Measurements from ENCODE around the gene MTX3. TPM values are rescaled to one million over a fixed set of nuclear protein-coding genes. Genes with fewer than 3 reads are reported as not detected.

Gene MTX3
- total and polyA plus RNA-seq, 4 donors: 4.2 to 22.6 (median 9.1) TPM

DNA sequence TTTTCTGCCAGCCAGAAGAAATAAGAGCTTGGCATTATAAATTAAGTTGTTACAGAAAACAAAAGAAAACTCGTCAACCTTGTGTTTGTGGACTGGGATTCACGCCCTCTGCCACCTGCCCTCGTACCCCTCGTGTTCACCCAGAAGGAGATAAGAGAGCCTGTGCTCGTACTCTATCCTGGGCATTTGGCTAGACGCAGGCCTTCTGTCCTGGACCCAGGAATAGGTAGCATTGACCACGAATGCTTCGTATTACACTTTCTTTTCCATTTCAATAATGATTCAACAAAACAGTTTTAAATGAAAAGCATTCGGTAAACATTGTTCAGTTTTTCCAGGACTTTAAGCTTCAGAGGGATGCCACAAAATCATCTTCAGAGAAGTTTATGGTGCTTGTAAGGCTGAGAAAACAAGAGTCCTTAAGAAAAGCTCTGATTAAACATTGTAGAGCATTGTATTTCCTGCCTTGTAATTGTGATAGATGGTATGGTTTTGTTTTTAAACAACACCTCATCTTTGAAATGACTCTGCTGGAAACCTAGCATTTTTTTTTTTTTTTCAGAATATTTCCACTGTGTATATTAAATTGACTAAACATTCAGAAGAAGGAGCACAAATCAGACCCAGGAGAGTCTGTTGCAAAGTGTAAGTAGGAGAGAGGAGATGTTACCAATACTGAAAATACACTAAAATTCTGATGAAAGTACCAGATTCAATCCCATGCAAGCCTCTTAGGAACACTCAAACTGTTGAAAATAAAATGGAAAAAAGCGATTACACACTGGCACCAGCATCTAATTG, 27.6 kb downstream of the MTX3 start:
- TF ChIP-seq, protein P1, sequence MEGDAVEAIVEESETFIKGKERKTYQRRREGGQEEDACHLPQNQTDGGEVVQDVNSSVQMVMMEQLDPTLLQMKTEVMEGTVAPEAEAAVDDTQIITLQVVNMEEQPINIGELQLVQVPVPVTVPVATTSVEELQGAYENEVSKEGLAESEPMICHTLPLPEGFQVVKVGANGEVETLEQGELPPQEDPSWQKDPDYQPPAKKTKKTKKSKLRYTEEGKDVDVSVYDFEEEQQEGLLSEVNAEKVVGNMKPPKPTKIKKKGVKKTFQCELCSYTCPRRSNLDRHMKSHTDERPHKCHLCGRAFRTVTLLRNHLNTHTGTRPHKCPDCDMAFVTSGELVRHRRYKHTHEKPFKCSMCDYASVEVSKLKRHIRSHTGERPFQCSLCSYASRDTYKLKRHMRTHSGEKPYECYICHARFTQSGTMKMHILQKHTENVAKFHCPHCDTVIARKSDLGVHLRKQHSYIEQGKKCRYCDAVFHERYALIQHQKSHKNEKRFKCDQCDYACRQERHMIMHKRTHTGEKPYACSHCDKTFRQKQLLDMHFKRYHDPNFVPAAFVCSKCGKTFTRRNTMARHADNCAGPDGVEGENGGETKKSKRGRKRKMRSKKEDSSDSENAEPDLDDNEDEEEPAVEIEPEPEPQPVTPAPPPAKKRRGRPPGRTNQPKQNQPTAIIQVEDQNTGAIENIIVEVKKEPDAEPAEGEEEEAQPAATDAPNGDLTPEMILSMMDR (IDR thresholded peaks at IDR 0.05; ENCODE audit: control extremely low read depth, extremely low read depth): no peak
- no peak for ATAC-seq (ENCODE audit: insufficient read depth, low FRiP score)
- peaks cover 0 to 6% (median 0%) of the 10 kb centered on the region in 3 donors for H3K27me3 ChIP-seq (ENCODE audit: control insufficient read depth in 3 of 3, insufficient read depth in 3 of 3, low read length in 2 of 3)
- H3K9ac ChIP-seq (ENCODE audit: insufficient read depth in 1 of 2, low read length in 2 of 2): no peak overlapping the region
- no peak overlapping the region for H3K27ac ChIP-seq (ENCODE audit: low read depth in 1 of 2, low read length in 1 of 2)
- H3K9me3 ChIP-seq (ENCODE audit: control insufficient read depth in 4 of 4, insufficient read depth in 3 of 4, low read length in 3 of 4): no peaks in the 10 kb centered on the region
- DNase-seq: no peak
- H3K4me1 ChIP-seq (ENCODE audit: control insufficient read depth in 5 of 5, insufficient read depth in 5 of 5, low read length in 5 of 5): no peaks in the 10 kb centered on the region
- H3K36me3 ChIP-seq (ENCODE audit: control insufficient read depth in 4 of 4, insufficient read depth in 4 of 4, low read length in 4 of 4): no peaks in the 10 kb centered on the region
- H3K4me3 ChIP-seq: no peak overlapping the region
- WGBS, 2 donors: 73 to 87% methylated on average over 10 of the region's 10 CpGs

DNA sequence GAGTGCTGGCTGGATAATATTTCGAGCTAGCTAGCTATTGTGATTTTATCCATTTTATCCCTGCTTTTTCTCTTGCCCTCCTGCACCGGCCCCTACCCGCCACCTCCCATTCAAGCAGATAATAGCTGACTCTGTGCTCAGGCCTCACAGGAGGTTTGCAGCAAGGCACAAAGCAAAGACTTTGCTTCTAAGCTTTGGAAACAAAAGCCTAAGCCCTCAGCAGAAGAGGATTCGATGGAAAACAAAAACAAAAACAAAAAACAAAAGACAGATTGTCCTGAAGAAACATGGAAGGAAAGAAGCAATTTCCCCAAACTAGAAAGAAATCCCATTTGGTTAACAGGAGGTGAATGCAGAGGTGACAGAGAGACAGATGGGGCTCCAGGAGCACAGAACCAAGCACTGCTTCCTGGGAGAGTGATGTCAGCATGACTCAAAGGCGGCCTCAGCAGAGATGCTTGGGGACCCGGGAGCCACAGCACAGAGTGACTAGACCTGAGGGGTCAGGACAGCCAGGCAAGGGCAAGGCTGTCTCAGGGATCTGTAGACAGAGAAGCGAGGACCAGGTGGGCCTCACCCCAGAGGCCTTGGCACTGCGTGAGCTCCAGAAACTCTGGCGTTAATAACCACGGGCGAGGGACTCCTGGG, 28.4 kb downstream of the MTX3 start:
- H3K27ac ChIP-seq (ENCODE audit: low read depth in 1 of 2, low read length in 1 of 2): no peak overlapping the region
- peaks cover 0 to 6% (median 0%) of the 10 kb centered on the region in 3 donors for H3K27me3 ChIP-seq (ENCODE audit: control insufficient read depth in 3 of 3, insufficient read depth in 3 of 3, low read length in 2 of 3)
- no peak overlapping the region for H3K9ac ChIP-seq (ENCODE audit: insufficient read depth in 1 of 2, low read length in 2 of 2)
- H3K36me3 ChIP-seq (ENCODE audit: control insufficient read depth in 4 of 4, insufficient read depth in 4 of 4, low read length in 4 of 4): no peaks in the 10 kb centered on the region
- ATAC-seq (ENCODE audit: insufficient read depth, low FRiP score) (no peak), DNase-seq (no peak)
- H3K4me3 ChIP-seq: no peak overlapping the region
- no peaks in the 10 kb centered on the region for H3K4me1 ChIP-seq (ENCODE audit: control insufficient read depth in 5 of 5, insufficient read depth in 5 of 5, low read length in 5 of 5)
- no peaks in the 10 kb centered on the region for H3K9me3 ChIP-seq (ENCODE audit: control insufficient read depth in 4 of 4, insufficient read depth in 3 of 4, low read length in 3 of 4)
- TF ChIP-seq, protein P1 (IDR thresholded peaks at IDR 0.05; ENCODE audit: control extremely low read depth, extremely low read depth): no peak
- WGBS, 2 donors: 80 to 87% methylated on average over 11 of the region's 11 CpGs

DNA sequence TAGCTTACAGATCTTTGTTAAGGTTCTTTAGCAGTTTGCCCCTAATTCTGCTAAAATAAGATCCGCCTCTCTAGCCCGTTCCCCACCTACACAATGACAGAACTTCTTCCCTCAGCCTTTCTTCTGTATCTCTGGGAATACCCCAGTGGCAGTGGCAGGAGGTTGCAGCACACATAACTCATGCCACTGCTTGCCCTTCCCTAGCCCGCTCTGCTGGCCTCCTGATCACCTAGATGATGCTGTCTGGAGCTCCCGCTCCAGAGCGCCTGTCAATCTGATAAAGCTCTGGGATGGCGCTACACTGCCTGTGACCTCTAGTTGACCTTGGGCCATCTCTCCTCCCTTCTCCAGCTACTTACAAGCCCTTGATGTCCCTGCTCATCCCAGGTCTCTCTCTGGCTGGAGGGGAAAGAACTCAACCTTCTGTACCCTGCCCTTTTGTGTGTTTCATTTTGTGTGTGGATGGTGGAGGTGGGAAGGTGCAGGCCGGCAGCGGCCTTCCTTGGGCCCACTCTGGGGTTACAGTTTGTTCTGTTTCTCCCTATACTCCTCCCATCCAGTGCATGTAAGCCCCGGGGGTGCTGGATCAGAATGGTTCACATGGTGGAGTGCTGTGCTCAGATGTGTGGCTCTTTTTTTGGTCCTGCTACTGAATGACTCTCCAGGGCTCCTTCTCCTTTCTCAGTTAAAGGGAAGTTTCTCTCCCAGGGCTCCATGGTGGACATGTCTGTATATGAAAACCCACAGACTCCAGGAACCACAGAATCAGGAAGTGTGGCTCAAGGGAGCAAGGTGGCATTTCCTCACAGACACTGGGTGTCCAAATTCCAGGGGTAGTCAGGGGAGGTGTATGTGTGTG, 29.1 kb downstream of the MTX3 start:
- TF ChIP-seq, protein P1 (IDR thresholded peaks at IDR 0.05; ENCODE audit: control extremely low read depth, extremely low read depth): no peak
- no peak for DNase-seq
- WGBS, 2 donors: 81 to 88% methylated on average over 9 of the region's 9 CpGs

More for the DNA sequence above, 29.1 kb downstream of the MTX3 start:
- Histone ChIP-seq H3K9ac (ENCODE audit: insufficient read depth in 1 of 2, low read length in 2 of 2) (no peak overlapping the region), H3K27me3 (ENCODE audit: control insufficient read depth in 3 of 3, insufficient read depth in 3 of 3, low read length in 2 of 3) (peaks cover 0 to 6% (median 0%) of the 10 kb centered on the region in 3 donors), H3K4me1 (ENCODE audit: control insufficient read depth in 5 of 5, insufficient read depth in 5 of 5, low read length in 5 of 5) (no peaks in the 10 kb centered on the region), H3K9me3 (ENCODE audit: control insufficient read depth in 4 of 4, insufficient read depth in 3 of 4, low read length in 3 of 4) (no peaks in the 10 kb centered on the region), H3K4me3 (no peak overlapping the region), H3K36me3 (ENCODE audit: control insufficient read depth in 4 of 4, insufficient read depth in 4 of 4, low read length in 4 of 4) (no peaks in the 10 kb centered on the region), H3K27ac (ENCODE audit: low read depth in 1 of 2, low read length in 1 of 2) (no peak overlapping the region)
- no peak for ATAC-seq (ENCODE audit: insufficient read depth, low FRiP score)

All from lung (tissue), 12 donors.